Activated T-cell treated with anti-CD3 and anti-CD28 coated beads for 48 hours (primary cell): ENCODE results near the gene CCDC28B.
A peak's percentile ranks its signal among the peaks of the same experiment; 100 is the strongest.
"Not testable (repeated sequence)": the region's sequence is repeated elsewhere in the genome, so short reads cannot be mapped to it uniquely, and the experiment has no call there.

Experiments
- DNase-seq: peaks from one replicate; pipeline ENCODE4 v3.0.0-alpha.2; 2020; ENCODE audit warnings: low read depth

Gene CCDC28B

DNA sequence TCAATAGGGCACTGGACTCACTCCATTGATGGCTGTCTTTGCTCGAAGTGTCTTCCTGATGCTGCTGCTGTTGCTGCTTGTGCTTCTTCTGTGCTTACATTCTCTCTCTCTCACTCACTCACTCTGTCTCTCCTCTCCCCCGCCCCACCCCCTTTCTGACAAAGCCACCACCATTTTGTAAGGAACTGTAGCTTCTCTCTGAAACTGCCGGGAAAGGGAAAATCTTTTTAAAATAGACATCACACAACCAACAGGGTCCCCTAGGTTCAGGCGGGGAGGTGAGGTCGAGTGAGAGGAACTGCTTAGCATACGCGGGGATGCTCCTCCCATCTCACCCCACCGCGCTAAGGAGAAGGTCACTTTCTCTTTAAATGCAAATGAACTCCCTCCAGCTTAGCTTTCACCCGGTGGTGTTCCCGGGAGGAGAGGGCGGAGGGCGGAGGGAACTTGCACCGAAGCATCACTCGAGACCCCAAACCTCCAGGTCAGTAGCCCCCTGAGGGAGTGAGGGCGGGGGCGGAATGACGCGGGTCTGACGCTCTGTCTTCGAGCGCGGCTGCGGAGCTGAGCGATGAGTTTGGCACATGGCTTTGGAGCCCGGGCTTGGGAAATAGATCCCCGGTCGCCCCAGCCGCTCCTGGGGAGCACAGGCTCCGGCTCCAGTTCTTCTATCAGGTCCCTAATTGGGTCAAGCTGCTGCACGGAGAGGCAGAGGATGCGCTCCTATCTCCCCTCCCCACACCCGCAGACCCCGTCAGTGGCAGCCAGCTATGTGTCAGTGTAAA lies at the start of gene CCDC28B:
Gene CCDC28B (plus strand): TSS at position 370 of the 785 bp plus-strand sequence. CDS start 1,341 bp downstream, outside the sequence.
- DNase-seq: peak; percentile 50

DNA sequence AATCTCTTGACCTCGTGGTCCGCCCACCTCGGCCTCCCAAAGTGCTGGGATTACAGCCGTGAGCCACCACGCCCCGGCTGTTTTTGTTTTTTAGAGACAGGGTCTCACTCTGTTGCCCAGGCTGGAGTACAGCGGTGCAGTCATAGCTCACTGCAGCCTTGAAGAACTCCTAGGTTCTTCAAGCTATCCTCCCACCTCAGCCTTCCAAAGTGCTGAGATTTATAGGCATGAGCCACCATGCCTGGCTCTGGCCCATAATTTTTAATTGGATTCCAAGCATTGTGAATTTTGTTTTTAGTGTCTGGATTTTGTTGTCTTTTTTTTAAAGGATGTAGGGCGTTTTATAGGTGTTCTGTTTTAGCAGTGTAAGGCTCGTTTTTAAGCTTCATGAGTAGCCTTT lies 49.5 kb upstream of the CCDC28B start:
- DNase-seq: no peak

DNA sequence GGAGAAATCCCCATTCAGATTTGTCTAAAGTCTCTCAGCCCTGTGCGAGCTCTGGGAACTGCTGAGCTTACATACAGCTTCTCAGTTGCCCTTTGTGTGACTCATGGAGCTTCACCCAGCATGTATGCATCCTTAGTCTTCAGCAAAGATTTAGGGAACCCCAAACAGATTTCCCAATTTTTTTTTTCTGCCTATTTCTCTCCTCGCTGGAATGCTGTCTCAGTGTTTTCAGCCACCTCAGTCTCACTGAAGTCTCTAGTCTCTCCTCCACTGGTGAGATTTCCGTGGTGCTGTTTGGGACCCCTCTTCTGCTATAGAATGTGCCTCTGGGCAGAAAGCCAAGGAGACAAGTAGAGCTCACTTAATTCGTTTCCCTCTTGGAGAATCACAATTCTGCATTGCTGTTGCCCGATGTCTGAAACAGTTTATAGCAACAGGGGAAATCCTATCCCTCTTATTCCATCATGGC lies 49.0 kb upstream of the CCDC28B start:
- DNase-seq: no peak

DNA sequence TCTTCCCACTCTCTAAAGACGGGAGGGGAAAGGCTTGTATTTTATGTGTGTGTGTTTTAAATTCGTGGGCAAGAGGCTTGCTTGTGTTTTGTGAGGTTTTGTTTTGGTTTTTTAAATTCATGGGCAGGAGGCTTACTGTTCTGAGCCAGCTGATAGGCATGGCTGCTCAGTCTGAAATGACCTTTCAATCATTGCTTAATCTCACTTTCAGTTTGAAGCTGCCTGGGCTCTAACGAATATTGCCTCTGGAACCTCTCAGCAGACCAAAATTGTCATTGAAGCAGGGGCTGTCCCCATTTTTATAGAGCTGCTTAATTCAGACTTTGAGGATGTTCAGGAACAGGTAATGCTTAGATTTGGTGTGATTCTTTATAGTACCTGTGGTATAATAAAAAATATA lies 41.2 kb upstream of the CCDC28B start:
- no peak for DNase-seq

DNA sequence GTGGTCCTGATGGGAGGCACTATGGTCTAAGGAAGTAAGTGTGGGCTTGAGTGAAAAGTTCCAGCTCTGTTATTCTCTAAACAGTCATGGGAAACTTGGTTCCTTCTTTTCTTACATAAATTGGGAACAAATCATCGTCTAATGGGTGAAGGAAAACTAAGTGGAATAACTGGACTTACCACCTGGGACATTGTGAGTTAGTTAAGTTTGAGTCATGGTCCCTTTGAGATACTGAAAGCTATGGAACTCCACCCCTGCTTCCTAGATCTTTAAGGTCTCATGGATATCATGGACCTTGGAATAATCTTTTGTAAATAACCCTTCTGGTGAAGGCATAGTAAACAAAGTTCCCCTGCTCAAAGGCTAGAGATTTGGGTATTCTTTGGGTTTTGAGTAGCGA lies 37.0 kb upstream of the CCDC28B start:
- no peak for DNase-seq

DNA sequence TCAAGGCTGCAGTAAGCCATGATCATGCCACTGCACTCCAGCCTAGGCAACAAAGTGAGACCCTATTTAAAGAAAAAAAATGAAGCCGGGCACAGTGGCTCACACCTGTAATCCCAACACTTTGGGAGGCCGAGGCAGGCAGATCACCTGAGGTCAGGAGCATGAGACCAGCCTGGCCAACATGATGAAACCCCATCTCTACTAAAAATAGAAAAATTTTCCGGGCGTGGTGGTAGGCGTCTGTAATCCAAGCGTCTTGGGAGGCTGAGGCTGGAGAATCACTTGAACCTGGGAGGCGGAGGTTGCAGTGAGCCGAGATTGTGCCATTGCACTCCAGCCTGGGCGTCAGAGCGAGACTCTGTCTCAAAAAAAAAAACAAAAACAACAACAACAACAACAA lies 34.8 kb upstream of the CCDC28B start:
- DNase-seq: not testable (repeated sequence)

DNA sequence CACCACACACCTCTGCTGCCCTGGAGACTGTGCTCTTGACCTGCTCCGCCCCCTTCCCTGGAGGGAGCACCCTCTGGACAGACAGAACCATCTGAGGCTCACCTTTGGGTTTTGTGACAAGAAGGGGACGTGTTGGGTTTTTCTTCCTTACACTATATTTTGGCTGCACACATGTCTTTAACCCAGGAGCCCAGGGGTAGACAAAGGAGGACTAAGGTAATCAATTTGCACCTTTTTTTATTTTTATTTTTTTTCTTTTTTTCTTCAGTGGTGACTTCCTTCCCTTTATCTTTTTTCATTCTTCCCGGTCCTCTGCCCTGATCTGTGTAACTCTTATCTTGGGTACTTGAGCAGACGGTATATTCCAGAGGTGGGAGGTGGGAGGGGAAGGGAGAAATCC lies 29.4 kb upstream of the CCDC28B start:
- DNase-seq: no peak

DNA sequence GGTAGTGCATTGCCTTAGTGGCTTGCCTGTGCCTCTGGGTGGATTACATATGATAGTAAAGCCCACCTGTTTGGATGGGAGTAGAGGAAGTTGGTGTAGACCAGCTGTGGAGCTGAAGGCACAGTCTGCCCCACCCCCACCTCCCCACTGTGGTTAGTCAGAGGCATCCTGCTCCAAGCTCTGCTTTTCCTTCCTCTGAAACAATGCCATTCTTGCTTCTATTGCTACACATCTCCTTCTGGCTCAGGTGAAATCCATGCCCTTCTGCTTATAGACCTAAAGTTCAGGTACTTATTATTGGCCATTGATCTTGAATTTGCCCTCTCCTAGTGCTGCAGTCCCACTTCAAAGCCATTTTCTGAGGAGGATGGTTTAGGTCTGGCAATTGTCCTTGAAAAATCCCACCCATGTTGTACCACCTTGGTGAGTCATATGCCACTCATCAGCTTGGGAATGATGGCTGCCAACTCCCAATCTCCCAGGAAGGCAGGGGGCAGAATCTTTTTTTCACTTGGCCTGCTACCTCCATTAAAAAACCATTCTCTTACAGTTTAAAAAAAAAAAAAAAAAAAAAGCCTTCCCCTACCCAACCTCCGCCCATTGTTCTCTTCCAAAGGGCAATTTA lies 27.7 kb upstream of the CCDC28B start:
- no peak for DNase-seq

DNA sequence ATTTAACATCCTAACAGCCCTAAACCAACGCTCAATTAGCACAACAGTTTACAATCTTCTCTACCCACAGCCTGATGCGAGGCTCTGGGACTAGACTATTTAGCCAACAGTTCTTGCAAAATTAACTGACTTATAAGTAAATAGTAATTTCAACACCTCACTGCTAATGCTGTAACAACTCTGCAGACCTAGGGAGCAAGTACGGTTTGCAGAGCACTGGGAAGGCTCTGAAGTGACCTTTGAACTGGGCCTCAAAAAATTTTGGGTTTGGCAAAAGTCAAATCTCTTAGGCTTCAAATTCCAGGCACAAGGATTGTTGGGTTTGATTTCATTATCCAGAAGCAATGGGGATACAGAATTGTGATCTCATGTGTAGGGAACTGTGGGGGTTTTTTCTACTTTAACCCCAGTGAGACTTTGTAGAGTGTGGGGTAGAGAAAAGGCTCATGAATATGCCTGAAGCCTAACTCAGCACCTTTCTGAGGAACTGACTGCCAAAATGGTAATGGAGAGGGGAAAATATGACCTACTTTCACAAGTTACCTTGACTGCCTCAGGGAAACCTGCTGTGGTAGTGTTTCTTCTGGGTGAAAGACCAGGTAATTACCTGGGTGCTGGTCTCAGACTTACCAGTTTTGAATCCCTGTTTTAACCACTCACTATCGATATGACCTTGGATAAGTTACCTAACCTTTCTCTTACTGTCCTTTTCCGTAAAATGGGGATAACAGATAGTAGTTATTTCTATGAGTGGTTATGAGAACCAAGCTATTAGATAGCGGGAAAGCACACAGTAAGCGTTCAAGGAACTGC lies 21.8 kb upstream of the CCDC28B start:
- DNase-seq: no peak

DNA sequence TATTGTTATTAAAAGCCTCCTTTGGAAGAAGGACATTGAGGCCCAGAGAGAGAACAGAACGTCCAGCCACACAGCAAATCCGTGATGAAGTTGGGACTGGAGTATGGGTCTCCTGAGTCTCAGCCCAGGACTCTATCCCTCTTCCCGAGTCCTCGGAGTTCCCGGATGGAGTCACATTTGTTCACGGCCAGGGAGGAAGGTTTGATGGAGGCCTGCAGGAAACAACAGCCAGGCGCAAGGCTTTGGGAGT lies 21.3 kb upstream of the CCDC28B start:
- DNase-seq: no peak

DNA sequence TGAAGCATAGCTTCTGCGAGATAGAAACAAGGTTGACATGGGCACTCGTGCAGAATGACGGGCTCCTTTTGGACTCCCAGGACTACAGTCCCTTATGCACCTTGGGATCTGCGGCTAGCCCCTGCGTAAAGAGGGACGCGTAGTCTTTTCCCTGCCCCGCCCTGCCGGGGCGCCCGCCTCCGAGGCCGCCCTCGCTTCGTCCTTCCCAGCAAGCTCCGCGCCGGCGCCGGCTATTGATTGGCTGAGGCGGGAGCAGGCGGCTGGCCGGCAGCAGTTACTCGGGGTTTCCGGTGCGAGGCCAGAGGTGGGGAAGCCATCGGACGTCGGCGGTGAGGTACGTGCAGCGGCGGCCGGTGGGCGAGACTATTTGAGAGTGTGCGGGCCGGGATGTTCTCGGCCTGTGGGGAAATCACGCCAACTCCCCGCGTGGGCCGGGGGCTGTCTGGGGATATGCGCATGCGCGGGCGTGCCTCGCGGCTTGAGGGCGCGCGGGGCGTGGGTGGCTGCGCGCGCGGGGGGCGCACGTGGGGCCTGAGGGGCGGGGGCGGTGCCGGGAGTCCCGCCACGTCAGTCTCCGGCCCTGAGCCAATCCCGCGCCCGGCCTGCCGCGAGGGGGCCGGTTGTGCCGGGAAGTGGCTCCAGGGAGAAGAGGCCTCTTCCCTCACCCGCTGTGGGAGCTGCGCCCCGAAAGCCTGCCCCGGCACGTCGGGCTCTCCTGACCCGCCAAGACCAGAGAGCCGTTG lies 20.8 kb upstream of the CCDC28B start, which contains the start of gene TXLNA:
Gene TXLNA (plus strand): TSS at position 233 of the 743 bp plus-strand sequence. CDS start 671 bp downstream, outside the sequence.
- DNase-seq: peak; percentile 91

DNA sequence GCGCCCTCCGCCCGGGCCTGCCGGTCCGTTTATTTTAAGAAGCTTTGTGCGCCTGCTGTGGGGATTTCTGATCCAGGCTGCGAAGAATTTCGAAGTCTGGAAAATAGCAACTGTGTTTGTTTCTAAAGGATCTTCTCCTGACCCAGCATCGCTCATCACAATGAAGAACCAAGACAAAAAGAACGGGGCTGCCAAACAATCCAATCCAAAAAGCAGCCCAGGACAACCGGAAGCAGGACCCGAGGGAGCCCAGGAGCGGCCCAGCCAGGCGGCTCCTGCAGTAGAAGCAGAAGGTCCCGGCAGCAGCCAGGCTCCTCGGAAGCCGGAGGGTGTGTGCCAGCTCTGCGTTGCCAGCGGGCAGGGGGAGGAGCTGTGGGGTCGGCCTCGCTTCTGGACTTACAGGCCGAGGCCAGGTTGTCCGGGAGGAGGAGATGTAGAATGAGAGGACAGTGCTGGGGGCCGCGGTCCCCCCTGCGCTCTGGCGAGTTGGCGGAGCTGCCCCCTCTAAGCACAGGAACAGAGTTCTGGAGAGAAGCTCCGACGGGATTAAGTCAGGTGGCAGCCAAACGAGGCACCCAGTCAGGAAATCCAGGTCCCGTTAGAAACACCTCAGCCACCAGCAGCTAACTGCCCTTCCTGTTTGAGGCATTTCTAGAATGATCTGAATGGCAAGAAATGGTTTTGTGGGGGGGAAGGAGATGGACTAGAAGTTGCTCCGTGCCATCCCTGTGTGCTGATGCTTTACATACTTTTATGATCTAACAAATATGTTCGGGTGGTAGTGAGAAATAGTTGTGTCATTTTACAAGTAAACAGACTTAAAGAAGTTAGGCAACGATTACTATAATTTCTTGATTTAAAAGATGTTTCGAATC lies 20.0 kb upstream of the CCDC28B start:
- peak; percentile 20 for DNase-seq

DNA sequence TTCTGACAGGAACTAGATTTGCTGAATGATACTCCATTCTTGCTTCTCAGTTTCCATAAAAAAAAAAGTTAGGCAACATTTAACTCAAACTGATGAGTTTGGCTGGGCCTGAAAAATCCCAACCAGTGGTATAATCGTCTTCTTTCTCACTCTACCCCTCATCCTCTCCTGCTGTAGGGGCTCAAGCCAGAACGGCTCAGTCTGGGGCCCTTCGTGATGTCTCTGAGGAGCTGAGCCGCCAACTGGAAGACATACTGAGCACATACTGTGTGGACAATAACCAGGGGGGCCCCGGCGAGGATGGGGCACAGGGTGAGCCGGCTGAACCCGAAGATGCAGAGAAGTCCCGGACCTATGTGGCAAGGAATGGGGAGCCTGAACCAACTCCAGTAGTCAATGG lies 19.3 kb upstream of the CCDC28B start:
- no peak for DNase-seq

DNA sequence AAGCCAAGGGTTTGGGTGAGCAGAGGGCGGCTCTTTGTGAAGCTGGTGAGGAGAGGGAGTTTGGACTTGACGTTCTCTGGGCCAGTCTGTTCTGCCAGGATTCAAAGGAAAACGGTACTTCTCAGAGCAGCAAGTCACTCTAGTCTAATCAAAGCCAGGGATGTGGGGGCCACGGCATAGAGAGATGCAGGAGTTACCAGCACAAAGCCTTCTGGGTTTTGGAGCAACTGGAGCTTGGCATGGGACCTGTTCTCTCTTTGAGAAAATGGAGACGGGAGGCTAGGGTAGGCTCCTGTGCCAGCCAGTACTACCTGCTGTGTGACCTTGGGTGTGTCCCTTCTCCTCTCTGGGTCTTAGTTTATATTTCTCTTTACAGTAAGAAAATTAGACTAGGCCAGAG lies 18.8 kb upstream of the CCDC28B start:
- no peak for DNase-seq

DNA sequence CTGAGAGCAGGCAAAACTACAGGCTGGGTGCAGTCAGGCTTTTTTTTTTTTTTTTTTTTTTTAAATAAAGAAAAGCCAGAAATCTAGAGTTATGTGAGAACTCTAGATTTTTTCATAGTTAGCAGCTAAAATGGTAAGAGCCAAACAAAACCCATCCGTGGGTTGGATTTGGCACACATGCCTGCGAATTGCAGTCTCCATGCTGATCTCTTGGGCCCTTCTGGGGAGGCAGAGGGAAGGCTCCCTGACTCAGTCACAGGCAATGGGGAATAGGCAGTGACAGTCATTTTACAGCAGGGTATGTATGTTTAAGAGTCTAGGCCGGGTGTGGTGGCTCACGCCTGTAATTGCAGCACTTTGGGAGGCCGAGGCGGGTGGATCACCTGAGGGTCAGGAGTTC lies 18.3 kb upstream of the CCDC28B start:
- DNase-seq: no peak

DNA sequence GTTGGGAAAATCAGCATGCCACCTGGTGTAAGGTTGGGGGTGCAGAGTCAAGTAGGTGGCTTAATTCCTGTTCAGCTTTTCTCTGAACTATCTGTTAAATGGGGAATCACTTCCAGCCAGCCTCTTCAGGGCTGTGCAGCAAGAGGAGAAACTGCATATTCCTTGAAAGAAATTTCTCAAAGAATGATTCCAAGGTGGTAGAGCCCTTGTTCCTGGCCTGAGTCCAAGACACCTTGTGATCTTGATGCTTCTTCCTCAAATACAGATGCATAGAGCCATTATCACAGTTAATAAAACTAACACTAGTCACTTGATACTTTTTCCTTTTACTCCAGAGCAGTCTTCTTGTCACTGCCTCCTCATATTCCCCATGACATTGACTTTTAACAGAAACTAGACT lies 15.7 kb upstream of the CCDC28B start:
- DNase-seq: no peak

DNA sequence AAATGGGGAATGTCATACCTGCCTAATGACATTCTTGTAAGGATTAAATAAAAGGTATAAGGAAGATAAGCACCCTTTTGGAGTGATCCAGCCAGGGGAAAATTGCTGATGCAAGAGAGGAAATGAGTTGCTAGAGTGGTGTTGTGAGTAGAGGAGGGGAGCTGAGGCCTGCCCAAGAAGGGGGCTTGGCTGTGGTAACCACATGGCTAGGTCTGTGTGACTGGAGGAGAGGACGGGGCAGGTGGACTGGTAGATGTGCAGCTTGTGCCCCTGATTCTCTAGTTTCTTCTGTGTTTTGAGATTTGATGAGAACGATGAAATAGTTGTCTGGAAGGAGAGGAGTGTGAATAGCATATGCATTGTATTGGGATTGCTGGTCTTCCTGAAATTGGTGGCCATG lies 14.3 kb upstream of the CCDC28B start:
- DNase-seq: no peak

DNA sequence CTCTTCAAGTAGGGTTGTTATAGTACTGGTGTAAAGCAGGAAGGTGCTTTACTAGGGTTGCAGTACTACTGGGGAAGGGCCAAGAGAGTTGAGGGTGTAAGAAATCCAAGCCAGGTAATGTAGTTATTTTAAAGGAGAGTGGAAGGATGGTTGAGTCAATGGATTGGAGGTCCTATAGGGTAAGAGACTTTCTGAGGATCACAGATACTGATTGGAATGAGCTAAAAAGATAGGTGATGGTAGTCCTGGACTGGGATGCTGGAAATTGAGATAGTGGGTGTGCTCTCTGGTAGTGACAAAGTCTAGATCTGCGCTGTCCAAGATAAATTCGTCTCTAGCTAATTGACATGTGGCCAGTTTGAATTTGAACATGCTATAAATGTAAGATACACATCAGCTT lies 13.9 kb upstream of the CCDC28B start:
- DNase-seq: no peak

DNA sequence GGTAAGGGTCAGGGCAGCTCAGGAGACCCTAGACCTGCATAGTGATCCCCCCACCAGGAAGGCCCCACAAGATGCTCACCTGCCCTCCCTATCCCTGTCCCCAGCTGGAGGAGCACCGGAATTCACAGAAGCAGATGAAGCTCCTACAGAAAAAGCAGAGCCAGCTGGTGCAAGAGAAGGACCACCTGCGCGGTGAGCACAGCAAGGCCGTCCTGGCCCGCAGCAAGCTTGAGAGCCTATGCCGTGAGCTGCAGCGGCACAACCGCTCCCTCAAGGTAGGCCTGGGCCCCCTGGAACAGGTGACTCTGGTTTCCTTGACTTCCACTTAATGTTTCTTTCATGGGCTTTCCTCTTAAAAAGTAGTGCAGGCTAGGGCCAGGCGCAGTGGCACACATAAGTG lies 12.5 kb upstream of the CCDC28B start:
- no peak for DNase-seq

DNA sequence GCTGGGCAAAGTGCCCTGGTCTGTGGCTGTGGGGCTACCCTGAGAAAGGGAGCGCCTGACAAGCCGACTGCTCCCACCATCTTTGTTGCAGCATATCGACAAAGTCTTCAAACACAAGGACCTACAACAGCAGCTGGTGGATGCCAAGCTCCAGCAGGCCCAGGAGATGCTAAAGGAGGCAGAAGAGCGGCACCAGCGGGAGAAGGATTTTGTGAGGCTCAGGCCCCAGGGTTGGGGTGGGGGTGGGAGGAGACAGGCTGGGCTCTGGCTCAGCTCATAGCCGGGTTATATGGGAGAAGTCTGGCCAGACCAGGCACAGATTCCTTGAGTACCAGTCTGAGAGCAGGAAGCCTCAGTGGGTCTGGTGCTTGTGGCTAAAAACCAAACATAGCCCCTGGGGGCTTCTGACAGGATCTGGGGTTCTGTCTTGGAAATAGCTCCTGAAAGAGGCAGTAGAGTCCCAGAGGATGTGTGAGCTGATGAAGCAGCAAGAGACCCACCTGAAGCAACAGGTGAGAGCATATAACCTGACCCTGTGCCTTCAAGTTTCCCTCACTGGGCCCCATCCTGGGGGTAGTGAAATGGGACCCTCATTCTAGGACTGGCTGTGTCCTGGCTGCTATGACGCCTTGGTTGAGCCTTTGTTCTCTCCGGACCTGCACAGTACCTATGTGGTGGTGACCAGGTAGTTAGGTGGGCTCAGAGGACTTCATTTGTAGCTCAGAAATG lies 8.0 kb upstream of the CCDC28B start:
- DNase-seq: no peak

DNA sequence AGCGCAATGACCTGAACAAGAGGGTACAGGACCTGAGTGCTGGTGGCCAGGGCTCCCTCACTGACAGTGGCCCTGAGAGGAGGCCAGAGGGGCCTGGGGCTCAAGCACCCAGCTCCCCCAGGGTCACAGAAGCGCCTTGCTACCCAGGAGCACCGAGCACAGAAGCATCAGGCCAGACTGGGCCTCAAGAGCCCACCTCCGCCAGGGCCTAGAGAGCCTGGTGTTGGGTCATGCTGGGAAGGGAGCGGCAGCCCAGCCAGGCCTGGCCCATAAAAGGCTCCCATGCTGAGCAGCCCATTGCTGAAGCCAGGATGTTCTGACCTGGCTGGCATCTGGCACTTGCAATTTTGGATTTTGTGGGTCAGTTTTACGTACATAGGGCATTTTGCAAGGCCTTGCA lies 5.4 kb upstream of the CCDC28B start:
- DNase-seq: no peak
